Measurements from ENCODE around the gene PEX14.

PEX14 gene

DNA sequence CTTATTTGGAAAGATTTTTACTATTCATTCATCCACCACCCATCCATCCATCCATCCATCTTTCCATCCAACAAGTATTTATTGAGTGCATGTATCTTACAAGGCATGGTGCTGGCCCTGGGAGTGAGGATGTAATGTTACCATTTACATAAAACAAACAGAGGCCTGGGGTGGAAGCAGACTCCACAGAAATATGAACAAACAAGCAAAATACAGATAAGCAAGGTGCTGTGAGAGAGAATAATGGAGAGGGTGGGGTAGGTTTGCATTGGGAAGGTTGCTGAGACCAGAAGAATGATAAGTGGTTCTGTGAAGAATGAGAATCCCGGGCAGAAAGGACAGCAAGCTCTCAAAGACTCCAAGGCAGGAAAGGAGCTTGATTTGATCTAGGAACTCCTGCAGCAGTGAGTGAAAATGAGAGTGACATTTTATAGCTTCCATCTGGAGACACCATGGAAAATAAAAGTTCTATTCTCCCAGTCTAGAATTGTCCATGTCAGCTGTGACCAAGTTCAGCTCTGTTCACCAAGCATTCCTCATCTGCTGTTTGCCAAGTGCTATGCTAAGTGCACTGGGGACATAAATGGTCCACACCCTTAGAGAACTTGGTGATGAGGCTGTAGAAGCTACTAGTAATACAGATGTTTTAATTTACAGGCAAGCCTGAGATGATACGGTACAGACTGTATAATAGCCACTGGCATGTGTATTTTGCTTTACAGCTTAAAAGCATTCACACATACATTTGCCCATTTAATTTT is 75.3 kb downstream of the PEX14 start:
- DNase-seq = no peak

DNA sequence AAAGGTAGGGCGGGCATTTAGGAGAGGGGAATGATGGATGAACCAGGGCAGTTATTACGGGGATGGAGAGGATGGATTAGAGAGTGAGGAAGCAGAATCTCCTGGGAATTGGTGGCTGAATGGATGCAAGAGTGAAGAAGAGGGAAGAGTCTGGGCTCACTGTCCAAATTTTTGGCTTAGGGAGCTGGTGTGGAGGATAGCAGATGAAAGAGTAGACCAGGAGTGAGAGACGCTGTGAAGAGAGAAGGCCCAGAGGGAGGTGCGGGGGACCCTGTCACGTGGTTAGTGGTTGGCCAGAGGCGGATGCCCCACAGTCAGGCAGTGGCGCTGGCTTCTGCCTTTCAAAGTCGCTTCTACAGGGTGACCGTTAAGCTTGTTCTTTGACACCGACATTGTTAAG is 78.4 kb downstream of the PEX14 start:
- peak; percentile 64 for DNase-seq

- no peak for DNase-seq
These were observed 81.1 kb downstream of the PEX14 start for GRCh38 chr1:10555635-10556429.

- DNase-seq = no peak
These were observed 81.8 kb downstream of the PEX14 start for GRCh38 chr1:10556430-10557005.

DNA sequence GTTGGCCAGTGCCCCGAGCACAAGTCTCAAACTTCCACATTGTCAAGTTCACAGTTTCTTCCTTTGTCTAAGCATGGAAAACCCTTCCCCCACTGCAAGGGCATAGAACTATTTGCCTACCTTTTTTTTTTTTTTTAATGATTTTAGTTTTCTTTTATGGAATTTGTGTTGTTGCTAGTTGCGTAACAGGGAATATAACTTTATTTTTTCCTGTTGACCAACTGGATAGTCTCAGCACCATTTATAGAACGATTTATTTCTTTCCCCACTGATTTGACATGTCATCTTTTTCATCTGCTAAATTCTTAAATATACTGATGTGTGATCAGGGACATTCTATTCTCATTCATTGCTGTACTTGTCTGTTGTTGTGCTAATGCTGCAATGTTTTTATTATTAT is 83.0 kb downstream of the PEX14 start:
- no peak for DNase-seq

DNA sequence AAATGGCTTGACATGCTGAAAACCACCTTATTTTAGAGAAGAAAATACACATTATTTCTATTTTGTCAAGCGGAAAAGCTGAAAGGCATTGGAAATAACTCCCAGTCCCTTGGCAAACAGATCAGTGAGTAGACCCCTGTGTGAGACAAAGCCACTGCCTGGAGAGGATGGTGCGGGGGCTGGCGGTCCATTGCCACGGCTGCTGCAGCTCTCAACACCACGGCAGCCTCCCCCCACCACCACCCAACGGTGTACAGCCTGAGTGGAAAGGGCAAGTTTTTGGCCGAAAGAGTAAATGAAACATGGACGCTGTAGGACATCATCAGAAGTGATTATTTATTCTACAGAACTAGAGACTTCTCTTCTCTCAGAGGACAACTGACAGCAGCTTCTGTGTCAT is 84.6 kb downstream of the PEX14 start:
- no peak for DNase-seq

- DNase-seq = peak; percentile 6
These were observed 86.7 kb downstream of the PEX14 start for GRCh38 chr1:10561497-10561896.

DNA sequence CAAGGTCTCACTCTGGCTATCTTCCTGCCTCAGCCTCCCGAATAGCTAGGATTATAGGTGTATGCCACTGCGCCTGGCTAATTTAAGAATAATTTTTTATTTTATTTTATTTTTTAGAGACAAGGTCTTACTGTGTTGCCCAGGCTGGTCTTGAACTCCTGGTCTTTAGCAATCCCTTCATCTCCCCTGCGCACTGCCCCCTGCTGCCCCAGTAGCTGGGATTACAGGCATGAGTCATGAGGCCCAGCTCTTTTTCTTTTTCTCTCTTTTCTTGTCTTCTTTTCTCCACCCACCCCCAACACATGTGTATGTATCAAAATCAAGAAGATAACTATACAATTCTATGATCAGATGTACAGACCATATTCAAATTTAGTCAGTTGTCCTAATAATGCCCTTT is 87.2 kb downstream of the PEX14 start:
- no peak for DNase-seq

DNA sequence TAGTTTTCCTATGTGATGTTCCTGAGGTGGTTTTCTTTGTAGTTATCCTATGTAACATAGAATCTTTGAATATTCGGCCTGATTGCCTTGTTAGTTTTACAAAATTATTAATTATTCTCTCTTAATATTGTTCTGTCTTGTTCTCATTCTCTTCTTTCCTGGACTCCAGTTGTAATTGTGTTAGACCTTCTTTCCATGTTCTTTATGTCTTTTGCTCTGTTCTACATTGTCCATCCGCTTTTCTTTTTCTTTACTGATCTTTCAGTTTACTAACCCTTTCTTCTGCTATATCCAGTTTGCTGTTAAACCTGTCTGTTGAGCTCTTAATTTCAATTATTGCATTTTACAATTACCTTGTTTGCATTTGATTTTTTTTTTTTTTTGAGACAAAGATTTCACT is 89.3 kb downstream of the PEX14 start:
- DNase-seq = no peak

DNA sequence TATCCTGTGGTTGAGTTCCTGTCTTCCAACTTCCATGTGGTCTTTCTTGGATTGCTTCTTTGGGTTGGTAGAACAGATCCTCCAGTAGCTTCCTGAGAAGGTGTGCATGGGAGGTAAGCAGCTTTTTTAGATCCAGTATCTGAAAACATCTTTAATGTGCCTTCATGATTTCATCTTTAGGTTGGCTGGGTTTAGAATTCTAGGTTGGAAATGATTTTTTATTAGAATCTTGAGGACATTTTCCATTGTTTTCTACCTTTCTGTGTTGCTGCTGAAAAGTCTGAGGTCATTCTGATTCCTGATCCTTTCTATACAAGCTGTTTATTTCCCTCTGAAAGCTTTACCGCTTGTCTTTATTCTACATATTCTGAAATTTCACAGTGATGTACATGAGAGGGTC is 94.8 kb downstream of the PEX14 start:
- no peak for DNase-seq

- no peak for DNase-seq
These were observed 100.9 kb downstream of the PEX14 start for GRCh38 chr1:10575616-10576015.

DNA sequence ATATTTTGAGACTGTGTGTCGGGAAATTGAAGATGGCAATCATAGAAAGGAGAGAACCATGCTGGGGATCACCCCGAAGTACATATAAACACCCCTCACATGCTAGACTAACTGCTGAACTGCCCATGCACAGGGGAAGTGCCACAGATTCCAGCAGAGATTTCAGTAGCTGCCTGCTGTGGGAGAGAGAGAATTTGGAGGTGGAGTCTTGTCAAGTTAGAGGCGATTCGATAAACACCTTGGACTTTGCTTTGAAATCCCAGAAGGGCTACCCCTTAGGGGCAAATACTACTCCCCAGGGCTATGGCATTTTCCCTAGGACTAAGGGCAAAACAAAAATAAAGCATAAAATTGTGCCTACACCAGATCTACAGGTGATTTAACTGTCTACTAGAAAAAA is 103.3 kb downstream of the PEX14 start:
- DNase-seq = no peak

DNA sequence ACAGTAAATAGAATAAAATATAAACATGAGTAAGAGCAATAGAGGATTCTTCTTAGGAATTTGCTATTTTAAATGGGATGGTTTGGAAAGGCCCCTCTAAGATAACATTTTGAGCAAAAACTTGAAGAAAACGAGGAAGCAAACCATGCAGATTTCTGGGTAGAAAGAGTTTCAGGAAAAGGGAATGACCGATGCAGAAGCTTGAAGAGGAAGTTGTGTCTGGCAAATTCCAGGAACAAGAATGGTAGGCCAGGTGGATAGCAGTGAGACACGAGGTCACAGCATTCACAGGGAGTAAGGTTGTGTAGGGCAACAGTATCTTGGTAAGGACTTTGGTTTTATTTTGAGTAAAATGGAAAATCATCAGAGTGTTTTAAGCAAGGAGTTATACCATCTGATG is 108.9 kb downstream of the PEX14 start:
- peak; percentile 83 for DNase-seq

DNA sequence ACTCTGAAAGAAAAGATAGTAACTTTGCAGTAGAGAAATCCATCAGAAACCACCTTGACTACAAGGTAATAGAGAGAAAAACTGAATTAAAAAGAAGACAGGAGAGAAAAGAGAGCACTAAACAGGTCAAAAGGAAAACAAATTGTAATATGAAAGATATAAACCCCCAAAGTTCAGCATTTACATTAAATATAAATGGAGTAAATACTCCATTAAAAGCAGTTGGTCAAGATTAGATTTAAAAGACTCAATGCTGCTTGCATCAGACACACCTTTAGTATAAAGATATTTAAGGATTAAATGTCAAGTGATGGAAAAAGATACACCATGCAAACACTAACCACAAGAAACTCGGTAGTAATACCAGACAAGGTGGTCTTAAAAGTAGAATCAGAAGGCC is 110.5 kb downstream of the PEX14 start:
- DNase-seq = no peak

DNA sequence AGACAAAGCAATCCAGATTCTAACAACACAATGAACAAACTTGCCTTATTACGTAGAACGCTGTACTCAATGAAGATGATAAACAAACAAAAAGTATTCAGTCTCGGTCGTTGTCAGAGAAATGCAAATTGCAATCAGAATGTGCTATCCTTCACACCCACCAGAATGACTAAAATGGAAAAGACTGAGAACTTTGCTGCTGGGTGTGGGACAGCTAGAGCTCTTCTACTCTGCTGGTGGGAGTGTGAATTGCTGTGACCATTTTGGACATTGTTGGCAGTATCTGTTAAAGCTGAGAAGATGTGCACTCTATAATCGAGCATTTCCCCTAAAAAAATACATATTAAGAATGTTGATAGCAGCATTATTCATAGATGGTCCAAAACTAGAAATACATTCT is 111.4 kb downstream of the PEX14 start:
- no peak for DNase-seq

GRCh38 chr1:10588640-10589039 is 113.9 kb downstream of the PEX14 start:
- no peak for DNase-seq

DNA sequence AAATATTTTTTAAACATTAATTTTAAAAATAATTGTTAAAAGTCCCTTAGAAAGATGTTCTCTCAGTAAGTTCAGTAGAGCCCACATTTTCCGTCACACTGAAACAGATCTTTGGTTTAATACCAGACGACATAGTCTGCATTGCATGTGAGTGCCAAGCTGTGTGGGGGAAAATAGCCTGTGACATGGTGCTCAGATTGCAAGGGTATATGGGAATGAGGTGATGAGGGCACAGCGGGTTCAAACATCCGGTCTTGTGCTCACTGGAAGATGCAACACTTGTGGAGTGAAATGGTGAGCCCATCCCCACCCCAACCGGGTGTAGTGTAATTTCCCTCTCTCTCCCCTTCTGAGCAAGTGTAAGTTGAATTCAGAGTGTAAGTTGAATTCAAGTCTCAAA is 114.3 kb downstream of the PEX14 start:
- DNase-seq = no peak

GRCh38 chr1:10591010-10591409 is 116.3 kb downstream of the PEX14 start:
- DNase-seq = peak; percentile 73

DNA sequence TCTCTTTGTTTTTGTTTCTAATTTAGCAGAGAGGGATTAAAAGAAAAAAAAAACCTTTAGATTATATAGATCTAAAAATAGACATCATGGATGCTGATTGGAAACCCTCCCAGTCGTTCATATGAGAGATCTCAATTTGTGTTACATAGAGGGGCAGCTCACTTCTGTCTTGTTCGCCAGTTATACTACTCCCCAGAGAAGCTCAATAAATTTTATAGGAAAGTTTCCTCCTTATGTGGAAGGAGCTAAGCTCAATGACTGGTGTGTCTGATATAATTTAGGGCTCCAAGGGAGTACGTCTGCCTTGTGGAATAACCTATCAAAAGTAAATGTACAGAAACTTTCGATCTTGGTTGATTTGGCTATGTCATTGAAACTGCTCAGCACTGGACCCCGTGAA is 117.6 kb downstream of the PEX14 start:
- no peak for DNase-seq

- no peak for DNase-seq
These were observed 119.0 kb downstream of the PEX14 start for GRCh38 chr1:10593750-10594149.

DNA sequence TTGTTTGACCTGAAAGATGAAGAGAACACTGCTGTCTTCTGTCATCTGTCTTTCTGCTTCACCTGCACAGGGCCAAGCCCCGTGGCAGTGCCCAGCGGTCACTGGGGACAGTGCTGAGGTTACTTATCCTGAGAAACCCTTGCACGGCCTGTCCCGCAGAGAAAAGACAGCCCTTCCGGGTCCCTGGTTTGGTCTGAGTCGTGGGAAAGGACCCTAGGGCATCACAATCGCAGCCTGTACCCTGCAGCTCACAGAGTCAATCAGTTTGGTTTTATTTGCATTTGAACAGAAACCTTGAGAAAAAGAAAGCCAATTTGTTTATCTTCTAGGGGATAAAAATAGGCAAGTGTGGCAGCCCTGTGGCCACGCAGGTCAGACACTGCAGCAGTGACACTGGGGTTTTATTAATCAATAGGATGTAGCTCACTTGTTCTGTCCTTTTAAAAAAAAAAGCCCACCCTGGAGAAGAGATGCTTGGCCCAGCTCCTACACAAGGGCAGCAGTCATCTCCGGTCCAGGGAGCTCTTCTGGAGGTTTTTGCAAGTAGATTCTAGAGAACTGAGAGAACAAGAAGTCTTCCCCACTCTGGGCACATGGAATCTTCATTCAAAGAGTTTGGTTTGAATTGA is 120.0 kb downstream of the PEX14 start:
- DNase-seq = no peak

DNA sequence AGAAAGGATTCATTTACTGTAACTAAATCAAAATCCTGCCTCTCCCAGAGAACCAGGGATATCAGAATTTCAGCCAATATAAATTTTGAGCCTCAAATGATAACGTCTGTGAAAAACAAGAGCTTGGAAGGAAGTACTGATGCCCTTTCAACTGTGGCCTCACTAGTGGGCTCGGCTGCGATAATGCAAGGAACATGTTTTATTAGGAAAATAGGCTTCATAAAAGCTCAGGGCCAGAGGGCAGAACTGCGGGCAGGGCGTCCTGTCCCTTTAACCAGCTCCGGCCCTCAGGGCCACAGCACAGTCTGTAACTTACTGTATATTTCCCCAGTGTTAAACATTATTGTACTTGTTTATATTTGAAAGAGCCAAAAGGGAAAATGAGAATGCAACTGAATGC is 122.0 kb downstream of the PEX14 start:
- no peak for DNase-seq

DNA sequence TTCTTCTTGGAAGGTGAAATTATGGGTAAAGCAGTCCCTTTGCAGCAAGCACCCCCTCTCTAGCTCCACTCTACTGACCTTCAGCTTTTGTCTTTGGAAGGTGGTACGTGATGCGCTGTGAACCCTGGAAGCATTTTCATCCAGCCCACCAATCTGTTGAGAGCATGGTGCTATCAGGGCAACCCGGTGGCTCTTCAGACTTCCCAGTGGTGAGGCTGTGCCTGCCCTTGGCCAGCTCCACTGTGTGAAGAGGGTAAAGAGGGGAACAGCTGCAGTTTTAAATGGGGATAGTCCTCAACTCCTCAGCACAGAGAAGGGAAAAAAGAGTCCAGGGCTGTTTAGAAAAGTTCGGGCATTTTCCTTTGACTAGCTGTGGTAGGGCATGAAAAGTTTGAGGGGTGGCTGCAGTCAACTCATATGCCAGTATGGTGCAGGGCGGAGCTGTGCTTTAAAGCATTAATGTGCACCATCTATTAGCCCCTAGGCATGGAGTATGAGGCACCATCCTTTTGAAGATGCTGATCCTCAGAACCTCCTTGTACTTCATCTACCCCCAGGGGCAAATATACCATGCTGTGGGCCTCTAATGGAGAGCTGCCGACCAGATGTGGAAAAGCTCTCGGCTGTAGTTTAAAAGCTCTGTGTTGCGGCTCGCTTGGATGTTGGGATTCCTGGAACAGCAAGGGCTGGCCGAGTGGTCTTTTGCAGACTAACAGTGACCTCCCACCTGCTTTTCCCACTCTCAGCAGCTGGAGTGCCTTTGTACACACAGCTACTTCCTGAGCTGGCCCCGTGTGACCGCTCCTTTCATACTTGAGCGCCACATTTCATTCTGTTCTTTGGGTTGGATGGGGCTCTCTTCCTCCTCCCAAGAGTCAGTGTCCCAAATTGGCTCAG is 123.0 kb downstream of the PEX14 start:
- no peak for DNase-seq

Data from GF-D8 (cell line).